HK-2 (cell line): Measurements from ENCODE around the gene TBC1D5.
A peak's percentile ranks its signal among the peaks of the same experiment; 100 is the strongest.

Experiments
- DNase-seq: peaks from one replicate; pipeline ENCODE4 v3.0.0-alpha.2; 2018; ENCODE audit not compliant: unreplicated experiment

TBC1D5 gene

DNA sequence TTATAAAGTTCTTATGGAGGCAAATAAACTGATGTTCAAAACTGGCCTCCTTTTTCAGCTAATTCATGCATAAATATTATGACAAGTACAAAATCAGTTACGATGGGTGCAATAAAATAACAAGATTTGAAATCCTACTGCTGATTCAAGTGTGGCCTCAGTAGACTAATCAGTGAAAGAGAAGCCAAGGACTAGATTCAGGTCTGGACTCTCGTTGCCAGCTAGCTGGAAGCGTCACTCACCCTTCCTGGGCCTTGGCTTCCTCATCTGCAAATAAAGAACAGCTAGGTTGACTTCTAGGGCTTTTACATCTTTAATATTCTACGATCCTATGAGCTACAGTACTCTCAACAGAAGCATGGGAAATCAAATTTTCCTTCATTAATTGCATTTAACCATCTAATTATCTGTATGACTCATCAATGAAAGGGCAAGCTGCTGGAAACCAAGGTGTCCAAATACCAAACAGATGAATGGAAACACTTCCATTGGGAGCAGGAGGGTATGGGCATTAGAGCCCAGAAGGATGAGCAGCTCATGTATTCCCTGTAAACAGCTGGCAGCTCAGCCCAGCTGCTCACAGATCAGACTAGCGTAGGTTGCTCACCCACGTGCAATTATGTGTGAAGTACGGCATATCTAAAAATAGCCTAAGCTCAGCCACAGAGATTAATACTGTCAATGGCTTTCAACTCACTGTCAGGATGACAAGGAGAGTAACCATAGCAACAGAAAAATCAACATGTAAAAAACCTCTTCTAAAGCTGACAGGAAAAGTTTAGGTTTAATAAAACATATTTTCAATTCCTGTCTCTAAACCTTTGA lies 562.8 kb downstream of the TBC1D5 start:
- DNase-seq, result no peak

DNA sequence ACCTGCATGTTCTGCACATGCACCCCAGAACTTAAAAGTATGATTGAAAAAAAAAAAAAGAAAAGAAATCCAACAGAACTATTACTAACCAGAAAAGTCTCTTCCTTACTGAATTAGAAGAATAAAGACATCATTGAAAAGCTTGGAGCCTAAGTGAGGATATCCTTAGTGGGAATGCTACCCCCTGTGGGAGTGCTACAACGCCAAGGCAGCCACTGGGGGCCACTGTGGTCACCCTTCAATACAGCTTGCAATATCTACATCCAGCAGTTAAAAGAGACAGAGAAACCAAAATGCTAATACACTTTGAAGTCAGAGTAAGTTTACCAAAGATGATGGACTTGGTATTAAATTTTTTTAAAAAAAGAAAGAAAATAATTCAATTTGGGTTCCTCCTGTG lies 565.7 kb downstream of the TBC1D5 start:
- no peak for DNase-seq

- DNase-seq, result no peak
Measured at GRCh38 chr3:17175187-17175807, 567.1 kb downstream of the TBC1D5 start.

- DNase-seq, result no peak
Measured at GRCh38 chr3:17166369-17166768, 576.1 kb downstream of the TBC1D5 start.

- no peak for DNase-seq
Measured at GRCh38 chr3:17162116-17162515, 580.3 kb downstream of the TBC1D5 start.

DNA sequence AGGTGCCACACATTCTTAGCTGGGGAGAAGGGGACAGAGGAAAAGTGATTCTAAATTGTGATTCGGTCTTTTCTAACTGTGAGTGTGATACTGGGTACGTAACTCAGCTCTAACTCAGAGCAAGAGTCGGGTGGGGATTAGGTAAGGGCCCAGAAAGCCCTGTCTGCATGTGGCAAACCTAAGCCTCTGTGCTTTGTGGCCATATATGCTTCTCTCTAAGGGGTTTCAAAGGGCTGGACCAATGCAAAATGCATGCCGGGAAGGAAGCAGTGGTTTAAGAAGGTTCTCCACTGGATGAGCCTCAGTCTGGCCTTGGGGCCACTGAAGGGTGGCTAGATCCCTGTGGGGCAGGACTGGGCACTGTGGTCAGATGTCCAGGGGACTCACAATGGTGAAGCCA lies 581.8 kb downstream of the TBC1D5 start:
- no peak for DNase-seq

GRCh38 chr3:17158941-17159682 lies 583.3 kb downstream of the TBC1D5 start:
- no peak for DNase-seq

DNA sequence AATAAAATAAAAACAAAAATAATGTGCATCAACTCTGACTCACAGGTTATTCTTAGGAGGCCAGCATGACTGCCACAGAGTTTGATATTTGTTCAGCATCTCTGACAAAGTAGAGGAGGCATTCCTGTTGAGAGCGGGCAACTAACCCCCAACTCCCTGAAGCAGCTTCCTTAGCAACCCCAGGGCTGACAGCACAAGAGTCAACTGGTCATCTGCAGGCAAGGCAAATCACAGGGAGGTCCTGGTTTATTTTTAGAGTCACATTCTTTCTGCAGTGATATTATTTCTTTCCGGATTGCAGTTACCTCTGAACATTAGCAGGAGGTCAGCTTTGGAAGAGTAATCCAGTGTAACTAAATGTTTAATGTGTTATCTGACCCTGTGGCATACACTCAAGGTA lies 584.7 kb downstream of the TBC1D5 start:
- DNase-seq, result no peak

GRCh38 chr3:17156864-17157263 lies 585.6 kb downstream of the TBC1D5 start:
- DNase-seq, result no peak

GRCh38 chr3:17155951-17156350 lies 586.5 kb downstream of the TBC1D5 start:
- DNase-seq, result no peak

DNA sequence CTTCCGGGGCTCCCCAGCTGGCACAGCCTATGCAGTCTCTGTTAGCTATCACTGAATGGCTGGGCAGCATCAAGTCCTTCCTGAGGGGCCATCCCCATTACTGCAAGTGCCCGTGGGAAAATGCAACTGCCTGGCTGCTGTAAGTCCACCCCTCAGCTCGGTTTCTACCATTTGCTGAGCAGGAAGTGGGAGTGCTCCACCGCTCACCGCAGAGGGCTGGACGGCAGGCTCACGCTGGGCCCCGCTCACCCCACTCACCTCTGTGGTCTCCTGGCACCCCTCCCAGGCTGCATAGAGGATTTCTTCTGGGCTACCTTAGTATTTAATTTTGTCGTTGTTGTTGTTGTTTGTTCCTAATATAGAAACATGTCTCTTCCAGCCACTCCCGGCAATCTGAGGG lies 587.5 kb downstream of the TBC1D5 start:
- DNase-seq, result no peak

DNA sequence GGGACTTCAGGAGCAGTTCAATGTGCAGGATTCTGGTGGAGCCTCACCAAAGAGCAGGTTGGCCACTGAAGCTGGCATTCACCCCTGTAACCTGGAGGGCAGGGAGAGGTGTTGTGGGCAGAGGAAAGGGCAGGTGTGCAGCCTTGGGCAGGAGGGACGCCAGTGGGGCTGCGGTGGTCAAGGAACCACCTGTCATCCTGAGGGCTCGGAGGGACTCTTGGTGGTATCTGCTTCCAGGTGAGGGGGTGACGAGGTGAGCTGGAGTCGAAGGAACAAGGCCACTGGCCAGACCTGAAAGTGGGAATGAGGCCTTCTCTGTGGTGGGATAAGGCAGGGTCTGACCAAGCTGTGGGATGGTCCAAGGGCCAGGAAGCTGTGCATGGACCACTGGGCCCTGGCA lies 588.2 kb downstream of the TBC1D5 start:
- DNase-seq, result no peak

DNA sequence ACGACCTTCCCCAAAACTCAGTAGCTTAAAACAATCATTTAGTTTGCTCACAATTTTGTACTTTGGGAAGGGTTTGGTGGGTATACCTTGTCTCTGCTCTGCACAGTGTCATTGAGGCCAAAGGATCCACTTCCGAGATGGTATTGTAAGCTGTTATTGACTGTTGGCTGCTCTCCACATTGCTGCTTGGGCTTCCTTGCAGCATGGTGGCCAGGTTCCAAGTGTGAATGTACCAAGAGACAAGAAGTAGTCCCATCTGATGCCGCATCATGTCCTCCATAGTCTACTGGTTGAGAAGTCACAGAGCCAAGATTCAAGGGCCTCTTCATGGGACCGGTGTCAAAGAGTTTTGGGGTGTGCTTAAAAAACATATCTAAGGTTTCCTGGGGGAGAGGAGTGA lies 589.2 kb downstream of the TBC1D5 start:
- no peak for DNase-seq

DNA sequence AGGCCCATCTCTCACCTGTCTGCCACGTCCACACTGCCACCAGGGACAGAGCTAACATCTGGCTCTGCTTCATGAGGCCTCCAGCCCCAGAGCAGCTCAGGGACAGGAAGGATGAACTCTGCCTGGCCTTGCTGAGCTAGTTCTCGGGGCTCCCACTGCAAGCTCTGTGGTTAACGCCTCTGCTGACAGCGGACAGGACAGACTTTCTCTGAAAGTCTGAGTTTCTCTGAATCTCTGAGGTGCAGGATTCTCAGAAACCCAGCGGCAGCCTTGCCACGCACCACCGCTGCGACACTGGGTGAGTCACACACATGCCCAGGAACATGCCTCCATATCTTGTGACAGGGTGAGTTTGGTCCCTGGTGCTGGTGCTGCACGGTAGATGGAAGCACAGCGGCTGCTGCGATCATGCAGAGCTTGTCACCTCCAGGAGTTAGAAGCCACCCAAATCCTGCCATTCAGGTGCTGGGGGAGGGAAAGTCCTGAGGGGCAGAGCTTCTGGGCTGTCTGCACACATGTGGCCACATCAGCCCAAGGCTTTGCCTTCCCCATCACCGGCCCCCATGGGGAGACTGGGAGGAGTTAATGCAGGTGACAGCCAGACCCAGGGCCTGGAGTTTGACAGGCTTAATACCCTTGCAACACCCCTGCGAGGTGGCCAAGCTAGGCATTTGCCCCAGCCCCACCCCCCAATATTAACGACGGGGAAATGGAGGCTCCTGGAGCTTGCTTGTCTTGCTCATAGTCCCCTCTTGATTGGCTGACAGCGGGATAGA lies 590.6 kb downstream of the TBC1D5 start:
- DNase-seq, result peak; percentile 5

DNA sequence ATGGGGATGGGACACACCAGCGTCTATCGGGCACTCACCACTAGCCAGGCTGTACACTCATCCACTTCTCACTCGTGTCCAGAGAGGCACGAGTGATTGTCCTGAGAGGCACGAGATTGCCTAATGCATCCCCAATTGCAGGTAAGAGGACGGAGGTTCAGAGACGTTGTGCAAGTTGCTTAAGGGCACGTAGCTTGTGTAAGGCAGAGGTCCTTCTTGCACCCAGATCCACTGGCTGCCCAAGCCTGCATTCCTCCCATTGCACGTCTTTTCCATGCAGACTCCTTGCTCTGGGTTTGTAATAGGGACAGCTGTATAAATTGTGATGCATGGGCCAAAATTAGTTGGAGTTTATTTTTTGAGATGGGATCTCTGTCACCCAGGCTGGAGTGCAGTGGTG lies 593.4 kb downstream of the TBC1D5 start:
- DNase-seq, result no peak

DNA sequence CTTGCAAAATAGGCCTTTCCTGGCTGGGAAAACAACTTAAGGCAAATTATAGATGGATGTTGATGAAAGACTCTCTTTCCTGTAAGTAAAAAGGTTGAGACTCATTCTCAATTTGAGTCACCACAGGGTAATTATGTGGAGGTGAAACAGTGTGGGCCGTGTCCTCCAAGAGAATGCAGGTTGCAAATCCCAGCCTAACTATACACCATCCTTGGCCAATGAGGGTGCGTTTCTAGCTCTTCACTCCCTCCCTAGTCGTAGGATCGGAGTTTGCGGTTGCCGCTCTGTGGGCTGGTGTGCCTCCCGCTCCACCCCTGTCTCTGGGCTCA lies 597.8 kb downstream of the TBC1D5 start:
- DNase-seq, result no peak

- no peak for DNase-seq
Measured at GRCh38 chr3:17143893-17144664, 598.4 kb downstream of the TBC1D5 start.

GRCh38 chr3:17142516-17142915 lies 599.9 kb downstream of the TBC1D5 start:
- DNase-seq, result no peak

- DNase-seq, result no peak
Measured at GRCh38 chr3:17141699-17142098, 600.7 kb downstream of the TBC1D5 start.

DNA sequence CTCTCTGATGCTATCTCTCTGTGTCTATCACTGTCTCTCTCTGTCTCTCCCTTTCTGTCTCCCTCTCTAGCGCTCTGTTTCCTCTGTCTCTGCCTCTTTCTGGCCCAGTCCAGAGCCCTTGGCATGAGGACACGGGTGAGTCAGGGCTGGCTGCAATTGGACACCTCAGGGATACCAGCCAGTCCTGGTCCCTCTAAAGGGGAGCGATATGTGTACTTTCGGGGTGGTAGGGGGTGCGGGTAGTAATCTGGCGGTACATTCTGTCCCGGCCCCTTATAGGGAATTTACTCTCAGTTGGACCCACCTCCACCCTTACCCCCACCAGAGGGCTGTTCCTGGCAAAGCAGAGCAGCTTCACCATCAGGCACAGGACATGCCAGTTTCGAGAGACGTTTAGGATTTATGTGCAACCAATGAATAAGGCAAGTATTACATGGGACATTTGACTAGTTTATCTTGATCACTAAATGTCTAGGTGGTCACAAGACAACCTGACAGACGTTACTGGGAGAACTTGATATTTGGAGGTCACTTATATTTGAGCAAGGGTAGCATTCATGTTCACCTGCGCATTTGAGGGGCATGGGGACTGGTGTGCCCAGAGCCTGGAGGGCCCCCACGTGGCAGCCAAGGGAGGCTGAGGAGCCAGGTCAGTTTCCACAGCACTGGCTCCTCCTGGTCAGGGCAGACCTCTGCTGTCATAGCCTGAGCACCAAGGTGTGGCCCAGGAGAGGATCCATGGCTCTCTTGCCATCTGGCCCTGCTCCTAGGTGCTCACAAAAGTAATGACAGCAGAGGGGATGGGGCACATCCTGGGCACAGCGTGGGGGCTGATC lies 601.5 kb downstream of the TBC1D5 start:
- no peak for DNase-seq
